Retina (tissue), 1 donor: ENCODE measurements around the gene AP1G1.

ENCODE experiments used
- DNase-seq: peaks from one replicate; pipeline ENCODE4 v3.0.0-alpha.2; 2016

AP1G1 gene

DNA sequence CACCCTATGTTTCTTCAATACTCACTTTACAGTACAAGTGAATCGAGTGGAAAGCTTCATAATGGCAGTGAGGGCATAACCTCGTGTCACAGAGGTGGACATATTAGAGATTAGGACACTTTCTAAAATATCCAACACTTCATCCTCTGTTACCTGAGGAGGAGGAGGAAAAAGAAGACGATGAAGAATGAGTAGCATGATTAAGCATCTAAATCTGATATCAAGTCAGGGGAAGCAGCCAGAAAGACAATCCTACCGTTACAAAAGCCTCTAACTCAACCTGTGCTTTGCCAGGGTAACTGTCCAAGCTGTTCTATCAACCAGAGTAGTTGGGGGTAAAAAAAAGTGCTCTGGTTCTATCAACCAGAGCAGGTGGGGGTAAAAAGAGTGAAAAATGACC, 60.4 kb downstream of the AP1G1 start:
- no peak for DNase-seq

DNA sequence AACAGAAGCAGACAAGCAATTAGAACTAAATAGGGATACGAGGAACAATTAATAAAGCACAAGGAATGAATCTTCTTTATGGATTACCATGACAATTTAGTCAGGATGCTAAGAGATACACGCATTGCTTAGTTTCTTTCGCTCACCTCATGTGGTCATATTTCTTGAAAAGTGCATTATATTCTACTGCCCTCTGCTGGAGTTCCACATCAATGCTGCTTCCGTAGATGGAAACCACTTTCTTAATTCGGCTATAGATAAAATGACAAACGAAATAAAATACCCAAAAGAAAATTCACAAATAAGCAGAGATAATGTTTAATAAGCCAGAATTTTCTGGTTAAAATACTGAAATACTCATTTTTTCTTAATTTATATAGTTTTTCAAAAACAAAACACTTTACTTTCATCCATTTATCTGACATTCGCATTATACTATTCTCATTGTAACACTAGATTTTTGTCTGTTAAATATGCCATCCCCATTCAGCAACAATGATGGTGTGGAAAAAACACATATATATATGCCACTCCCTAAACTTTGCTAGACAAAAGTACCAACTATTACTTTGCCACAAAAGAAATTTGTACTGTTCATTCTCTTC, 62.1 kb downstream of the AP1G1 start:
- peak; percentile 6 for DNase-seq

DNA sequence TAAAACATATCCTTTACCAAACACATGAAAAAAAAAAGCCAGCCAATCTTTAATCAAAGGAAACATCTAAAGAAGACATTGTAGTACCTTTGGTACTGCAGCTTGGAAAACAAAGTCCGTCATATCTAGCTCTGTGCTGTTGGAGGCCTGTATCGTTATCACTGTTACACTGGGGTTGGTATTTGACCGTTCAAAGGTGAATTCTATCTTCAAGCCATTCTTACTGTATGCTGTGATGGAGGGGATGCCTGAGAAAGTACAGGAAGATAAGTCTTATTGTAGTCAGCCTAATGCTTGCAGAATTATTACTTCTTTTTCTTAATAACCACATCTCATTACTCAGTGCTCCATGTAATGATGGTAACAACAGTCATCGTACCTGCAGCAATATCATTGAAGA, 69.8 kb downstream of the AP1G1 start:
- DNase-seq = no peak

DNA sequence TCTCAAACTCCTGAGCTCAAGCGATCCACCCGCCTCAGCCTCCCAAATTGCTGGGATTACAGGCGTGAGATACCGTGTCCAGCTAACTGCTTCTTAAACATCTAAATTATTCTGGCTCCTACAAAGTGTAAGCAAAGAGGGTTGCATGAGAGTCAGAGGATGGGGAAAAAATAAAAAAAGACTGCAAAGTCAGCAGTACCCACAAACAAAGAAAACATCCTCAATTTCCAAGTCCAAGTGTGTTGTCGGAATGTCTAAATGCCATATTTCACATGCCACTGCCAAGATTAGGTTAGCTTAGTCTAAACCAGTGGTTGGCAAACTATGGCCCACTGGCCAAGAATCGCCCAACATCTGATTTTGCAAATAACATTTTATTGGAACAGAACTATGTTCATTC, 71.1 kb downstream of the AP1G1 start:
- DNase-seq = no peak

DNA sequence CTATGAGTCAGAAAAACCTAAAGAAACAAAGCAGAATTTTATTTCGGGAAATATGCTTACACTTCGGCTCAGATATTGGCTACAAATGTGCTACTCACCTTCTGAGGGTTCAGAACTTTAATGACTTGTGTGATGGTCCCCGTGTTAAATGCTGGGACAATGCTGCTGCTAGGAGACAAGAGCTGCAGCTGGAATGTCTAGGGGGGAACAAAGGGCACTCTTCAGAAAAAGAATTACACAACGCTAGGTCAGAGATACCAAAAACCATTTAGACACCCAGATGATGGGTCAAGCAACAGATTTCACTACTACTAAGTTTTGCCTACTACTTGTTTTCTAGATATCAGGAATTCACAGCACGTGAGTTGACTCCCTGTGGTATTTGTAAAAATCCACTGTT, 74.1 kb downstream of the AP1G1 start:
- DNase-seq = no peak

DNA sequence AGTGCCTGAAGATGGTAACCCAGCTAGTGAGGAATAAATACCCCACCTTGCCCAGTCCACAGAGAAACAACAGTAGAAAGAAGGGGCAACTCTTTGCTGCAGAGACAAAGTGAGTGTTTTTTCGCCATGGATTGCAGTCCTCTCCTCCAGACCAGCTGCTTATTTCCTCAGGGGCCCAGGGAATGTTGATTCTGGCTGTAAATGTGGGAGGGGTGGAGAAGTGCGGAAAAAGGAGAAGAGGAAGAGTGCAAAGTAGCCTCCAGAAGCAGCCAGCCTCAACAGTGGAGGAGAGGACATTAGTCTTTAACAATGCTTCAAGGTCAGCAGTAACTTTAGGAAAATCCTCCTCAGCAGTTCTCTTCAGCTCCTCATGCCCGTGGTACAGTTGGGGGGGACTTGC, 76.0 kb downstream of the AP1G1 start:
- no peak for DNase-seq

DNA sequence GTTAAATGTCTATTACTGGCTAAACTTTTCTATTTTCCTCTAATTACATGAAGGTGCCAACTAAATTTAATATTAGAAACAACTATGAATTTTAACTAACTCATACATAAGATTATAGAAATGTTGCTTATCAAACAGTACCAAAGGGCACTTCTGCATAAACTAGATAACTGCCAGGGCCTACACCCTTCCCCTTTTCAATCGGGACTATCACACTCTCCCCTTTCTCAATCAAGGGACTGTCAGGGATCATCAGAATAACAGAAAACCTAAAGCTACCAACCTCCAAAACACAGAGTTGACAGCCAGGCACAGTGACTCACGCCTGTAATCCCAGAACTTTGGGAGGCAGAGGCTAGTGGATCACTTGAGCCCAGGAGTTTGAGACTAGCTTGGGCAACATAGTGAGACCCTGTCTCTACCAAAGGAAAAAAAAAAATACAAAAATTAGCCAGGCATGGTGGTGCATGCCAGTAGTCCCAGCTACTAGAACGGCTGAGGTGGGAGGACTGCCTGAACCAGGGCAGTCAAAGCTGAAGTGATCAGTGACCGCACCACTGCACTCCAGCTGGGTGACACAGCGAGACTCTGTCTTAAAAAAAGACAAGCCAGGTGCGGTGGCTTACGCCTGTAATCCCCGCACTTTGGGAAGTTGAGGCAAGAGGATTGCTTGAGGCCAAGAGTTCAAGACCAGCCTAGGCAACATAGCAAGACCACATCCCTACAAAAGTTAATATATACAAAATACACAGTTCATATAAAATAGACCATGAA, 80.9 kb downstream of the AP1G1 start:
- DNase-seq = no peak

DNA sequence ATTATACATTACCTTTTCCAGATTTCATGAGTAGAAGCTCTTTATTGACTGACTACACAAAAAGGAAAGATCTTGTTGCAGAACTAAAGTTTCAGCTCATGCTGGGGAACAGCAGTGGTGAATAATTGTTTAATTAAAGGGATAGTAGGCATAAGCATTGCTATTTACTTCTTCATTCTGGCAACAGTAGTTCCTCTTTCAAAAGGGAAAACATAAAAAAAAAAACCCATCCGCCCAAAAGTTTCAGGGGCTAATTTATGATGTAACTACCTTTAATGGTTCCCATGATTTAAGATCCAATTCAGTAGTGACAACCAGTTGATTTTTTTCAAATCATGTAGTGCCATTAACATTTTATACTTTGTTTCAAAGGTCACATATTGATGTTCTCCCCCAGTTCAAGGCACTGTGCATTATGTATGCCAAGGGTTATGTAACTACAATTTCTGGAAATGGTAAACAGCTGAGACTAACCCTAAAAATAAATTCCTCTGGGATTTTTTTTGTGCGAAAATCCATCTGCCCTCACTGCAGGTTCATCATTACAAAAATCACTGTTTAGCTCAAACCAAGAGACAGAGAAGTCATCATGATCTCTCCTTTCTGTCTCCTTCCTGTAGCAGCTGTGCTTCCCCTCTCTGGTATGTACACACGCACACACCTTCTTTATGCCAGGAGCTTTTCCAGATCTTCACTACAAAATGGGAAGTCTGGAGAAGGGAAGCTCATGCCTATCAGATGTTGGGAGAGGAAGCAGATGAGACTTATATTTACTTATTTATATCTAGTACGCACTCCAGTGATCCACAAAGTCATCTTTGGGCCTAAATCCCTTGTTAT, 81.9 kb downstream of the AP1G1 start:
- DNase-seq = no peak

DNA sequence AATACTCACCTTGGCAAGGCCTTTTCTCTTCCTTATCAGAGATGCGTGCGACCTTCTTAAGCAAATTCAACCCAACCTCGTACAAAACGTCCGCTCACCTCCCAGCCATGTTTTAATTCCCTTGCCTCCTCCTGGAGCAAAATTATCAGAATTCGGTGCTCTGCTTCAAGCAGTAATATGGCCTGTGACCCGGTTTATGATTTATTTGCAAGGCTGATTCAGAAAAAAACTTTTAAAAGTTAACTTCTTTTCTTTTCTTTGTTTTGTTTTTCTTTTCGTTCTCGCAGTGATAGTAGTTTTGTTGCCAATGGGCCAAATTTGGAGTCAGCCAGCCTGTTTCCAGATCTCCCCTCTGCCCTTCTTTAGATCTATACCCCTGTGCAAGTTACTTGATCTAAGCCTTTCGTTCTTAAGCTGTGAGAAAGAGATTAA, 84.3 kb downstream of the AP1G1 start, which contains the start of gene PHLPP2:
Gene PHLPP2, minus strand, starts transcription at position 382 of the 432 bp plus-strand sequence. CDS start 9,906 bp downstream, outside the sequence.
- DNase-seq = no peak

DNA sequence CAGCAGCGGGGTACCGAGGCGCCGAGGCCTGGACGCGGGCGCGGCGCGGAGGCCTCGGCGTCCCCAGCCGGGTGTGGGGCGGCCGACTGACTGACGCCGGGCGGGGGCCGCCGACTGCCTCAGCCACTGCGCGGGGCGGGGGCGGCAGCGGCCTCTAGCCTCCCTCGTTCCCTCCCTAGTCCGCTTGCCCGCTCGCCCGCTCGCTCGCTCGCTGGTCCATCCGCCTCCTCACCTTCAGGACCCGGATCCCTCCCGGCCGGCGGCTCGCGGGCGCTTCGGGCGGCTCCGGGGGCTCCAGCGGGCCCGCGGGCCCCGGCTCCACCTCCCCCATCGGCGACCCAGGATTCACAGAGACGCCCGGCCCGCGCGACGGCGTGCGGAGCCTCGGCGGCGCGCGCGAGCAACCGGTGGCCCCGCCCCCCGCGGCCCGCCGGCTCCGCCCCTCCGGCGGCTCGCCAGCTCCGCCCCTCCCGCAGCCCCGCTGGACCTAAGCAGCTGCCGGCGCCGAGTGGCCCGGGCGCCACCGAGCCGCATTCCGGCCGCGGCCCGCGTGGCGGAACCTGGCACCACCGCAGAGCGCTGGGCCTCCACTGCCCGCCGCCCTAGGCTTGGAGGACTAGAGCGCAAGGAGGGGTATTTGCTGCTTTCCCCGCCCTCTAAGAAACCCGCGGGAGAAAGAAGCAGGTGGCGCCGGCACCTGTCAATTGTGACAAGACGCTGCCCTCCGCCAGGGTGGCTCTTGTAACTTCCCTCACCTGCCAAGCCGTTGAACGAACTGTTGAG, 84.9 kb downstream of the AP1G1 start:
- peak; percentile 81 for DNase-seq

DNA sequence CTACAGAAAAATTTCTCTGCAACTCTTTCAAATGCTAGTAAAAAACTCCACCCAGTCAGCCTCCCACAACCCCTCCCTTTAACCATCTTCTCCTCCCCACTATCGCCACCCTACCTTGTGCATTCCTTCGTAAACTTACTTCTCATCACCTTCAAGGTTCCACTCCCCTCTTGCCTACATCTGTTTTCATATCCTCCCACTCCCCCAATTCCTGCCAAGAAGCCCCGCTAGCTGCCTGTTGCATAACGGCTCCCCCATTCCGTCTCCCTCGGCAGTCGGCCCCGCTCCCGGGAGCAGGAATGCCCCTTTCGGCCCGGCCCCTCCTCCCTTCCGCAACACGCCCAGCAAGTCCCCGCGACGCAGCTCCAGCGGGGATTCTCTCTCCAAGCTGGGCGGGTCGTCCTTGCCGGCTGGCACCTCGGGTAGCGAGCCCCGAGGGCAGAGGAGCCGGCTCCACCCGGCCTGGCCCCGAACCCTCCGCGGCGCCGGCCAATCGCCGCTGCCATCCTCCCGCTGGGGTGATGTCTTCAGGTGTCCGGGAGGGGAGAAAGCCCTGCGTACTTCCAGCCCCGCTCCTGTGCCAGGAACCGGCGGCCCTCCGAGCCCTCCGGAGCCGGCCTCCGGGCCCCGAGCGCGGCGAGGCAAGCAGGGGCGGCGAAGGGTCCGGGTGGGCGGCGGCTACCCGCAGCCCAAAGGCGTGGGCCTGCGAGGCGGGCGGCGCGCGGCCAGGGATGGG, 85.7 kb downstream of the AP1G1 start:
- peak; percentile 86 for DNase-seq

DNA sequence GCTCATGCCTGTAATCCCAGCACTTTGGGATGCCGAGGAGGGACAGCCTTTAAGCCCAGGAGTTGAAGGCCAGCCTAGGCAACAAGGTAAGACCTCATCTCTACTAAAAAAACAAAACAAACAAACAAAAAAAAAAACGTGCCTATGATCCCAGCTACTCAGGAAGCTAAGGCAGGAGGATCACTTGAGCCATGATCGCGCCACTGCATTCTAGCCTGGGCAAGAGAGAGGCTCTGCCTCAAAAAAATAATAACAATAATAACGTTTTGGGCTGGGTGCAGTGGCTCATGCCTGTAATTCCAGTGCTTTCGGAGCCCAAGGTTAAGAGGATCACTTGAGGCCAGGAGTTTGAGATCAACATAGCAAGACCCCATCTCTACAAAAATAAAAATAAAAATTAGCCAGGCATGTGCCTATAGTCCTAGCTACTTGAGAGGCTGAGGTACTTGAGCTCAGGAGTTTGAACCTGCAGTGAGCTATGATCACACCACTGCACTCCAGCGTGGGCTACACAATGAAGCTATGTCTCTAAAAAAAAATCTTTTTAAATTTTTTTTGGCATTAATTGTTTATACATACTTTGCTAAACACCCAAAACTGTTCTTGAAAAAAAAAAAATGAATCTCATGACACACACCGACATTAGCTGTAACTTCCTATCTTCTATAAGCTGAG, 87.4 kb downstream of the AP1G1 start:
- DNase-seq = no peak

DNA sequence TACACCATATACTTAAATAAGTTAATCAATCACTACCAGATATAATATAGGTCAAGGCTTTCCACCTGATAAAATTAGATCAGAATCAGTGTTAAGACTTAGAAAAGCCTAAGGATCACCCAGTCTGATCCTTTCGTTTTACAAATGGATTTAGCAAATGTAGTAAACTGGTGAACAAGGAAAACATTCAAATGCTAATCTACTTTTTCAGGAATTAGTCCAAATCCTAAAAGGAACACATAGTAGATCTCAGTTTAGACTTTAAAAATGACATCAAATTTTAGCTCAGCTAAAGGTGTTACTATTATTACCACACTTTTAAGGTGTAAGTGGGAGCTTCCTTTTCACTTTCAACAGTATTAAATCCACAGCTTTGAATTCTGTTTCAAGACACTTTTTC, 96.1 kb downstream of the AP1G1 start:
- no peak for DNase-seq

DNA sequence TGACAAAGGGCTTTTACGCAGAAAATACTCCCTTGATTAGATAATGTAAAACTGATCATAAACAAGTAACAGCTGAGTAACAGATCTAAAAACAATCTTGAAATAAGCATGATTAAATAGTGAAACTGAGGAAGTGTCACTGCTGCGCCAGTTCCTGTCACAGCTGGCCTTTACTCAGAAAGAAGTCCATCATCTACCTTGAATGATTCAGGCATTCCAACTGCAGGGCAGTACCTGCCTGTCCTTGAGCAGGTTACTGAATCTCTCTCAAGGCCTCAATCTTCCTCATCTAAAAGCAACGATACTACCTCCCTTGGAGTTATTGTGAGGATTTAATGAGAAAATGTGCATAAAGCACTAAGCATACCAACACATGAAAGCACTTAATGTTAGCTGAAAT, 96.8 kb downstream of the AP1G1 start:
- no peak for DNase-seq

DNA sequence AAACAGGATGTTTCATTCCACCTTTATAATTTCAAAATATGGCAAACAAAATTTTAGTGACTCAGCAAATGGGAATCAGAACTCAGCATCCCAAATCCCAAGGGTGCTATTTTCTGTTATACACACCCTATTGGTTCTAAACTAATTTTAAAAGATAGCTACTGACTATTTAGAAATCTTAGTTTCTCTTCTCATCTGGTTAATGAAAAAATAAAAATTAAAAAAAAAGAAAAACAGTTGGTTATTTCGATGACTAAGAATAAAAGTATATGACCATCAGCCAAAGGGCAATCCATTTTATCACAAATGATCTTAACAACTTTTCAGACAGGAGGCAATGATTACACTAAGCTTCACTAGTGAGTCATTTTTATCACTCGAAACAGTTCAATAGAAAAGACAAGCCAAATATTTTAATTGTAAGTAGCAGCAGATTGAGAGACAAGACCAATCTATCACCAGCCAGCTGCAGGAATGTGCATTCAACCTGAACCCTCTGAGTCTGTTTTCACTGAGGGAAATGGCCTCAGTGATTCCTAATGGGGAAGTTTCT, 99.3 kb downstream of the AP1G1 start:
- DNase-seq = no peak

DNA sequence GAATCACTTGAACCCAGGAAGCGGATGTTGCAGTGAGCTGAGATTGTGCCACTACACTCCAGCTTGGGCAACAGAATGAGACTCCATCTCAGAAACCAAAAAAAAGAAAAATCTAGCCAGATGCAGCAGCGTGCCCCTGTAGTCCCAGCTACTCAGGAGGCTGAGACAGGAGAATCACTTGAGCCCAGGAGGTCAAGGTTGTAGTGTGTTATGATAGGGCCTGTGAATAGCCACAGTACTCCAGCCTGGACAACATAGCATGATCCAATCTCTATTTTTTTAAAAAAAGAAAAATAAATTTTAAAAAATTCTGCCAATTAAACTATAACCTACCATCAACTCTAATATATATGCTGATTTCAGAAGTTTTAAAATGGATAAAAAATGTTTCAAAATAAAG, 99.9 kb downstream of the AP1G1 start:
- DNase-seq = no peak

DNA sequence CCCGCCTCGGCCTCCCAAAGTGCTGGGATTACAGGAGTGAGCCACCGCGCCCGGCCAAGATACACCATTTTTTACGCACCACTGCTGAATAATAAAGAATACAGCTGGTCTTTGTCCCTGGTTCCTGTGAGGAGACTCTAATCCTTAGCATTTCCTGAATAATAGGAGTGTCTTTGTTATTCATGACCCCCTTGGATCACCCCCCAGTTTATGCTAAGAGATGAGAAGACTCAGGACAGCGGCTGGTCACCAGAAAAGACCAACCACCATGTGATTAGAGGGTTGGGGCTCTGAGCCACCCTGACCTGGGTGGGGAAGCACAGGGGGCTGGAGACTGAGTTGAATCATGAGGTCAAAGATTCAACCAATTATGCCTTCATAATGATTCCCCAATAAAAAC, 101.4 kb downstream of the AP1G1 start:
- no peak for DNase-seq

DNA sequence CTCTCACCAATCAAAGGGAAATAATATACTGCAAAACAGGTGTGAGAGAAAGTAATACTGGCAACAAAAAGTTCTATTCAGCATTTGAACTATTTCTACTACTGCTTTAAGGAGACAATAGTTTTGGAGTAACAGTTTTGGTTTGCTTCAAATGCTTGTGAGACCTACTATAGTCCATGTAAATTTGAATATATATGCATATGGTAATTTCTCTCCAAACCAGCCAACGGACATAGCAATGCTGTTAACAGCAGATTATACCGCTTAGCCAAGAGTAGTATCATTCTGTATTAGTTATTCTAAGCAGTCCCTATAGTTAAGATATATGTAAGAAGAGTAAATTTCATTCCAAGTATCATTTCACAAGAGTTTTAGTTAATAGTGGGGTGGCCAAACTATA, 102.6 kb downstream of the AP1G1 start:
- DNase-seq = no peak

DNA sequence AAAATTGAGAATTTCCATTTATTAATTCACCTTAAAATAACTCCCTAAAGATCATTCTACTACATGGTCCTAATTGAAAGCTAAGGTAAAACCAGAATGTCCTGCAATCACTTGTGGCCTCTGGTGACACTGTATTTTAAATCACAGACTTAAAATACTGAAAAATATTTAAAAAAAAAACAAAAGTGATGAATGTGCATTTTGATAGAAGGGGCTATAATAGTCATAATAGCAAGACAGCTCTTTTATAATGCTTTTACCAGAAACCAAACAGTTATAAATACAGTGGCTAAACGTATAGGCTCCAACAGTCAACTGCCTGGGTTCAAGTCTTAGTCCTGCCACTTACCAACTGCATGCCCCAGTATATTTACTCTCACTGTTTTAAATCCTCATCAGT, 105.3 kb downstream of the AP1G1 start:
- no peak for DNase-seq

DNA sequence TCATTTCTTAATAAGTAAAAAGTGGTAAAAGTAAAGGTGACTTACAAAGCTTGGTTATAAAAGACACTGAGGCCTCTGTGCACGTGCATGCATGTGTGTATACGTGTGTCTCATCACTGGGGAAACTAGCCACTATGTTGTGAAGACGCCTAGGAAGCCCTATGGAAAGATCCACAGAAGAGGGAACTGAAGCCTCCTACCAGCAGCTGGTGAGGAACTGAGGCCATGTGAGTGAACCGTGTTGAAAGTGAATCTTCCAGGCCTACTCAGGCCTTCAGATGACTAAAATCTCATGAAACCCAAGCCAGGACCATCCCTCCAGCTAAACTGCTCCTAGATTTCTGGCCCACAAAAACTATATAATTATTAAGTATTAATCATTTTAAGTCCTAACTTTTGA, 107.8 kb downstream of the AP1G1 start:
- no peak for DNase-seq

DNA sequence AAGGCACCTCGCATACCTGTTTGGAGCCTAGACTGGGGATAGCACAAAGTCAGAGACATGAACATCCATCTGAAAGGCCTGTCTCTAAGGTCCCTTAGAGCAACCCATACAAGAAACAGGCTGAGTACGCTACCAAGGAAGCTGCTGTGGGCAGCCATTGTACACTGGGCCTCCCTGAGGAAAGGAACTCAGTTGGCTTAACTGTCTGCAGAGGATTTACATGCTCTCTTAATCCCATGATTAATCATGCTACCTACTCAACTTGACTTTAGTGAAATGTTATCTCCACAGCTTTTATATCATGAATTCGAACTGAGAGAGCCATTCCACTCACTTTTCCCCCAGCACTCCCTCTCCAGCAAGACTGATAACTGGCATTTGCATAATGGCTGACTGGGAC, 110.1 kb downstream of the AP1G1 start:
- DNase-seq = no peak
